Measurements from ENCODE around the gene RIMBP3C.
"Not testable (repeated sequence)": the region's sequence is repeated elsewhere in the genome, so short reads cannot be mapped to it uniquely, and the experiment has no call there.

DNA sequence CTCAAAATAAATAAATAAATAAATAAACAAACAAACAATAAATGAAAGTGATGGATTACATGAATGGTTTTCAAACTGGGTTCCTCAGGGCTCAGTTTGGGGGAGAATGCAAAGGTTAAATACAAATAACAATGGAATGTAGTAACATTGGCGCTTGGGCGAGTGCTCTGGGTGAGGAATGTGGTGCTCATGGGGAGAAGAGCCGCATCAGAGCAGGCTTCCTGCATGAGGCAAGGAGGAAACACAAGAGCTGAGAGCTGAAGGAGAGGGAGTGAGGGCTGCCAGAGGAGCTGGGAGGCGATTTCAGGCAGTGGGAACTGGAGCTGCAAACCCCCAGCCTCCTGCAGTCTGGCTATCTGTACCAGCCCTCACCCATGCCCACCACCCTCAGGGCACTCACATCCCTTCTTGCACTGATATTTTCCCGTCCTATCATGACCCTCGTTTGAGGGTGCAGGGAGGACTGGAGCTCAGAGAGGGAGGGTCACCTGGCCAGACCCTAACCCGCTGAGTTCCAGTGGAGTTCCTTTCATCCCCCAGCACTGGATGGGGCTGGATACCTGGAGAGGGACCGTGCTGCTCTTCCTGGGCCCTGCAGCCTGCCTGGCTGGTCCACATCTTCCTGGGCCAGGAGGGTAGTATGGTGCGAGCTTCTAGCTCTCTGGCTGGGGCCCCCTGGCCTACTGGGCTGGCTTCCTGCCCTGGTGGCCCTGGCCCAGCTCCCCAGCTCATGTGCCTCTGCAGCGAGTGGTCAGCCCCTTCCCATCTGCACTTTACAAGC, 8.3 kb upstream of the RIMBP3C start:
- TF ChIP-seq BHLHE40 (IDR thresholded peaks at IDR 0.05; ENCODE audit: borderline replicate concordance); FOXA1 (IDR thresholded peaks at IDR 0.05); SP1 (IDR thresholded peaks at IDR 0.05); HDGF (IDR thresholded peaks at IDR 0.05; ENCODE audit: borderline replicate concordance); TARDBP (IDR thresholded peaks at IDR 0.05); CTBP1 (IDR thresholded peaks at IDR 0.05; ENCODE audit: borderline replicate concordance); ZNF384 (IDR thresholded peaks at IDR 0.05): not testable (repeated sequence)

All from HEK293T (cell line).